Mesothelial cell of epicardium (in vitro differentiated cells): ENCODE measurements around the gene AGFG2. TPM values are rescaled to one million over a fixed set of nuclear protein-coding genes. Genes with fewer than 3 reads are reported as not detected.
"Not testable (repeated sequence)": the region's sequence is repeated elsewhere in the genome, so short reads cannot be mapped to it uniquely, and the experiment has no call there.

Experiments used
- DNase-seq, 2 experiments: peaks; one replicate each; pipeline ENCODE4 v3.0.0; 2021; ENCODE audit warnings: low spot score in 2 of 2; ENCODE audit not compliant: unreplicated experiment in 2 of 2
- H3K27ac Mint-ChIP-seq: 2 replicates; pipeline ENCODE4 v1.8.0; 2021; ENCODE audit warnings: mixed read lengths
- H3K27me3 Mint-ChIP-seq: 2 replicates; pipeline ENCODE4 v1.8.0; 2021; ENCODE audit warnings: low read depth, mixed read lengths
- H3K36me3 Mint-ChIP-seq: 2 replicates; pipeline ENCODE4 v1.8.0; 2021; ENCODE audit warnings: mixed read lengths
- H3K4me1 Mint-ChIP-seq: 2 replicates; pipeline ENCODE4 v1.8.0; 2021; ENCODE audit warnings: mixed read lengths
- H3K4me3 Mint-ChIP-seq: 2 replicates; pipeline ENCODE4 v1.8.0; 2021; ENCODE audit warnings: mild to moderate bottlenecking, moderate library complexity, mixed read lengths
- H3K9me3 Mint-ChIP-seq: 2 replicates; pipeline ENCODE4 v1.8.0; 2021; ENCODE audit warnings: mixed read lengths
- CTCF ChIP-seq: fragments of 200-600 bp; sonication (generic); IDR thresholded peaks from one replicate; pipeline ENCODE4 v1.5.0; 2021; ENCODE audit warnings: antibody characterized with exemption; ENCODE audit not compliant: unreplicated experiment
- total RNA-seq: library from RNA; stranded (reverse); gene quantifications from 3 replicates; pipeline ENCODE4 v1.2.1, GENCODE V29; 2021

The AGFG2 gene
- total RNA-seq, 1 donor from 2014 or later = 9.1 TPM

- Mint-ChIP-seq H3K36me3 (peaks cover 4% of the 10 kb centered on the region), H3K27ac (peak overlapping the region; percentile 92), H3K4me3 (no peak overlapping the region), H3K27me3 (no peaks in the 10 kb centered on the region), H3K9me3 (no peaks in the 10 kb centered on the region), H3K4me1 (peaks cover 45% of the 10 kb centered on the region)
- TF ChIP-seq CTCF = no peak
- DNase-seq = no peak
Observed at GRCh38 chr7:100546926-100547800, 8.2 kb downstream of the AGFG2 start.

- no peak overlapping the region for H3K4me3 Mint-ChIP-seq
- peak overlapping the region; percentile 92 for H3K27ac Mint-ChIP-seq
- H3K36me3 Mint-ChIP-seq = peaks cover 7% of the 10 kb centered on the region
- peaks cover 45% of the 10 kb centered on the region for H3K4me1 Mint-ChIP-seq
- DNase-seq = no peak
- no peaks in the 10 kb centered on the region for H3K9me3 Mint-ChIP-seq
- H3K27me3 Mint-ChIP-seq = no peaks in the 10 kb centered on the region
- no peak for TF ChIP-seq CTCF
Observed at GRCh38 chr7:100547872-100548271, 8.9 kb downstream of the AGFG2 start.

GRCh38 chr7:100548446-100548845 lies 9.4 kb downstream of the AGFG2 start:
- H3K9me3 Mint-ChIP-seq, H3K27me3 Mint-ChIP-seq, H3K4me3 Mint-ChIP-seq, DNase-seq: not testable (repeated sequence)
- Mint-ChIP-seq H3K27ac (peak overlapping the region; percentile 86), H3K36me3 (peaks cover 11% of the 10 kb centered on the region), H3K4me1 (peaks cover 45% of the 10 kb centered on the region)

- Mint-ChIP-seq H3K27ac (no peak overlapping the region), H3K4me1 (peaks cover 10% of the 10 kb centered on the region), H3K36me3 (peaks cover 20% of the 10 kb centered on the region), H3K4me3 (no peak overlapping the region), H3K9me3 (no peaks in the 10 kb centered on the region), H3K27me3 (no peaks in the 10 kb centered on the region)
- TF ChIP-seq CTCF = no peak
- DNase-seq = no peak
Observed at GRCh38 chr7:100552532-100552931, 13.5 kb downstream of the AGFG2 start.

- DNase-seq = no peak
- no peak overlapping the region for H3K4me3 Mint-ChIP-seq
- no peak overlapping the region for H3K27ac Mint-ChIP-seq
- no peak for TF ChIP-seq CTCF
- no peaks in the 10 kb centered on the region for H3K27me3 Mint-ChIP-seq
- no peaks in the 10 kb centered on the region for H3K9me3 Mint-ChIP-seq
- H3K4me1 Mint-ChIP-seq = peaks cover 5% of the 10 kb centered on the region
- H3K36me3 Mint-ChIP-seq = peaks cover 20% of the 10 kb centered on the region
Observed at GRCh38 chr7:100553032-100553431, 14.0 kb downstream of the AGFG2 start.

- no peak overlapping the region for H3K27ac Mint-ChIP-seq
- no peak for TF ChIP-seq CTCF
- peaks cover 16% of the 10 kb centered on the region for H3K36me3 Mint-ChIP-seq
- DNase-seq = no peak
- no peaks in the 10 kb centered on the region for H3K9me3 Mint-ChIP-seq
- H3K4me1 Mint-ChIP-seq = no peaks in the 10 kb centered on the region
- no peak overlapping the region for H3K4me3 Mint-ChIP-seq
- no peaks in the 10 kb centered on the region for H3K27me3 Mint-ChIP-seq
Observed at GRCh38 chr7:100555701-100556100, 16.7 kb downstream of the AGFG2 start.
